WTC11 (cell line): Measurements from ENCODE around the gene PCP2. TPM values are rescaled to one million over a fixed set of nuclear protein-coding genes. Genes with fewer than 3 reads are reported as not detected.

Experiments used
- ATAC-seq: fragments of 200-7000 bp; cut with Tn5 transposase; 2 replicates; pipeline ENCODE4 v1.10.0; 2021; ENCODE audit warnings: mild to moderate bottlenecking, moderate library complexity
- CTCF ChIA-PET: fragments of 300-600 bp; sonication (Branson Sonifier 250); formaldehyde crosslinking; loops from one replicate; lab custom pipeline; 2021; ENCODE audit warnings: antibody characterized with exemption; lab: Charles Lee
- POLR2A ChIA-PET: fragments of 350-600 bp; sonication (Branson Sonifier 250); formaldehyde crosslinking; loops from one replicate; lab custom pipeline; 2021; ENCODE audit warnings: antibody characterized with exemption; lab: Charles Lee
- DNase-seq: peaks from one replicate; pipeline ENCODE4 v3.0.0; 2021; ENCODE audit warnings: low spot score
- H3K27ac Mint-ChIP-seq: 2 replicates; pipeline ENCODE4 v1.8.0; 2021; ENCODE audit warnings: mixed read lengths
- H3K27me3 Mint-ChIP-seq: 2 replicates; pipeline ENCODE4 v1.8.0; 2021; ENCODE audit warnings: low read depth, mild to moderate bottlenecking, moderate library complexity, mixed read lengths
- H3K36me3 Mint-ChIP-seq: 2 replicates; pipeline ENCODE4 v1.8.0; 2021; ENCODE audit warnings: mixed read lengths
- H3K4me1 Mint-ChIP-seq: 2 replicates; pipeline ENCODE4 v1.8.0; 2022; ENCODE audit warnings: mixed read lengths
- H3K4me3 Mint-ChIP-seq: 2 replicates; pipeline ENCODE4 v1.8.0; 2021; ENCODE audit warnings: mild to moderate bottlenecking, moderate library complexity, mixed read lengths
- H3K9me3 Mint-ChIP-seq: 2 replicates; pipeline ENCODE4 v1.8.0; 2021; ENCODE audit warnings: mixed read lengths
- MXD4 ChIP-seq: fragments of 250-450 bp; sonication (Bioruptor Pico); IDR thresholded peaks from 2 replicates; pipeline ENCODE4 v1.8.0; 2021; ENCODE audit warnings: mild to moderate bottlenecking, moderate library complexity, borderline replicate concordance
- NR2C2 ChIP-seq: sonication (generic); formaldehyde crosslinking; IDR thresholded peaks from 2 replicates; pipeline ENCODE4 v1.8.0; 2022; ENCODE audit warnings: mild to moderate bottlenecking, missing genetic modification reagents
- RORB ChIP-seq: fragments of 250-450 bp; sonication (Bioruptor Pico); IDR thresholded peaks from 2 replicates; pipeline ENCODE4 v1.9.0; 2021; ENCODE audit warnings: mild to moderate bottlenecking
- SMAD3 ChIP-seq: sonication (generic); formaldehyde crosslinking; IDR thresholded peaks from 2 replicates; pipeline ENCODE4 v1.8.0; 2022; ENCODE audit warnings: missing genetic modification reagents, mild to moderate bottlenecking, borderline replicate concordance
- SOX15 ChIP-seq: fragments of 250-450 bp; sonication (Bioruptor Pico); IDR thresholded peaks from 2 replicates; pipeline ENCODE4 v1.9.0; 2021; ENCODE audit warnings: mild to moderate bottlenecking
- total RNA-seq: library from RNA; stranded (reverse); gene quantifications from 3 replicates; pipeline ENCODE4 v1.2.3, GENCODE V29; 2021
- TF ChIP-seq, protein P1 (sequence below): sonication (generic); formaldehyde crosslinking; IDR thresholded peaks from 2 replicates; pipeline ENCODE4 v1.8.0; 2023; ENCODE audit warnings: missing genetic modification reagents
- TF ChIP-seq, protein P2 (sequence below): fragments of 250-450 bp; sonication (Bioruptor Pico); IDR thresholded peaks from 2 replicates; pipeline ENCODE4 v1.9.0; 2021; ENCODE audit warnings: mild to moderate bottlenecking, borderline replicate concordance
- TF ChIP-seq, protein P3 (sequence below): sonication (generic); formaldehyde crosslinking; IDR thresholded peaks from 2 replicates; pipeline ENCODE4 v1.8.1; 2022; ENCODE audit warnings: mild to moderate bottlenecking, moderate library complexity, missing genetic modification reagents
- TF ChIP-seq, protein P4 (sequence below): fragments of 250-450 bp; sonication (Bioruptor Pico); IDR thresholded peaks from 2 replicates; pipeline ENCODE4 v1.8.0; 2021; ENCODE audit warnings: mild to moderate bottlenecking
- TF ChIP-seq, protein P5 (sequence below): sonication (generic); formaldehyde crosslinking; IDR thresholded peaks from 2 replicates; pipeline ENCODE4 v1.8.1; 2023; ENCODE audit warnings: mild to moderate bottlenecking, missing genetic modification reagents, borderline replicate concordance
- TF ChIP-seq, protein P6 (sequence below): sonication (generic); formaldehyde crosslinking; IDR thresholded peaks from 2 replicates; pipeline ENCODE4 v1.8.0; 2022; ENCODE audit warnings: mild to moderate bottlenecking, missing genetic modification reagents

The PCP2 gene
- total RNA-seq, 1 experiment from 2014 or later = 0.48 TPM

GRCh38 chr19:7663706-7664105 lies 30.2 kb upstream of the PCP2 start (continued):
- TF ChIP-seq SMAD3 (CRISPR knock-in tag) = no peak
- TF ChIP-seq, protein P1, sequence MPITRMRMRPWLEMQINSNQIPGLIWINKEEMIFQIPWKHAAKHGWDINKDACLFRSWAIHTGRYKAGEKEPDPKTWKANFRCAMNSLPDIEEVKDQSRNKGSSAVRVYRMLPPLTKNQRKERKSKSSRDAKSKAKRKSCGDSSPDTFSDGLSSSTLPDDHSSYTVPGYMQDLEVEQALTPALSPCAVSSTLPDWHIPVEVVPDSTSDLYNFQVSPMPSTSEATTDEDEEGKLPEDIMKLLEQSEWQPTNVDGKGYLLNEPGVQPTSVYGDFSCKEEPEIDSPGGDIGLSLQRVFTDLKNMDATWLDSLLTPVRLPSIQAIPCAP = no peak
- TF ChIP-seq, protein P2, sequence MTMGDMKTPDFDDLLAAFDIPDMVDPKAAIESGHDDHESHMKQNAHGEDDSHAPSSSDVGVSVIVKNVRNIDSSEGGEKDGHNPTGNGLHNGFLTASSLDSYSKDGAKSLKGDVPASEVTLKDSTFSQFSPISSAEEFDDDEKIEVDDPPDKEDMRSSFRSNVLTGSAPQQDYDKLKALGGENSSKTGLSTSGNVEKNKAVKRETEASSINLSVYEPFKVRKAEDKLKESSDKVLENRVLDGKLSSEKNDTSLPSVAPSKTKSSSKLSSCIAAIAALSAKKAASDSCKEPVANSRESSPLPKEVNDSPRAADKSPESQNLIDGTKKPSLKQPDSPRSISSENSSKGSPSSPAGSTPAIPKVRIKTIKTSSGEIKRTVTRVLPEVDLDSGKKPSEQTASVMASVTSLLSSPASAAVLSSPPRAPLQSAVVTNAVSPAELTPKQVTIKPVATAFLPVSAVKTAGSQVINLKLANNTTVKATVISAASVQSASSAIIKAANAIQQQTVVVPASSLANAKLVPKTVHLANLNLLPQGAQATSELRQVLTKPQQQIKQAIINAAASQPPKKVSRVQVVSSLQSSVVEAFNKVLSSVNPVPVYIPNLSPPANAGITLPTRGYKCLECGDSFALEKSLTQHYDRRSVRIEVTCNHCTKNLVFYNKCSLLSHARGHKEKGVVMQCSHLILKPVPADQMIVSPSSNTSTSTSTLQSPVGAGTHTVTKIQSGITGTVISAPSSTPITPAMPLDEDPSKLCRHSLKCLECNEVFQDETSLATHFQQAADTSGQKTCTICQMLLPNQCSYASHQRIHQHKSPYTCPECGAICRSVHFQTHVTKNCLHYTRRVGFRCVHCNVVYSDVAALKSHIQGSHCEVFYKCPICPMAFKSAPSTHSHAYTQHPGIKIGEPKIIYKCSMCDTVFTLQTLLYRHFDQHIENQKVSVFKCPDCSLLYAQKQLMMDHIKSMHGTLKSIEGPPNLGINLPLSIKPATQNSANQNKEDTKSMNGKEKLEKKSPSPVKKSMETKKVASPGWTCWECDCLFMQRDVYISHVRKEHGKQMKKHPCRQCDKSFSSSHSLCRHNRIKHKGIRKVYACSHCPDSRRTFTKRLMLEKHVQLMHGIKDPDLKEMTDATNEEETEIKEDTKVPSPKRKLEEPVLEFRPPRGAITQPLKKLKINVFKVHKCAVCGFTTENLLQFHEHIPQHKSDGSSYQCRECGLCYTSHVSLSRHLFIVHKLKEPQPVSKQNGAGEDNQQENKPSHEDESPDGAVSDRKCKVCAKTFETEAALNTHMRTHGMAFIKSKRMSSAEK (CRISPR knock-in tag) = no peak

- Mint-ChIP-seq H3K27me3 (peaks cover 39% of the 10 kb centered on the region), H3K4me3 (no peak overlapping the region), H3K36me3 (no peaks in the 10 kb centered on the region), H3K4me1 (no peaks in the 10 kb centered on the region), H3K27ac (no peak overlapping the region), H3K9me3 (no peaks in the 10 kb centered on the region)
- no peak for DNase-seq
- ChIA-PET CTCF (interaction anchor here (0.8 kb wide), 1 partner anchor 94 kb away, joined by 3 read pairs; no protein-coding TSS in a partner anchor), POLR2A (no interaction called here)
- ATAC-seq = no peak
- TF ChIP-seq, protein P3, sequence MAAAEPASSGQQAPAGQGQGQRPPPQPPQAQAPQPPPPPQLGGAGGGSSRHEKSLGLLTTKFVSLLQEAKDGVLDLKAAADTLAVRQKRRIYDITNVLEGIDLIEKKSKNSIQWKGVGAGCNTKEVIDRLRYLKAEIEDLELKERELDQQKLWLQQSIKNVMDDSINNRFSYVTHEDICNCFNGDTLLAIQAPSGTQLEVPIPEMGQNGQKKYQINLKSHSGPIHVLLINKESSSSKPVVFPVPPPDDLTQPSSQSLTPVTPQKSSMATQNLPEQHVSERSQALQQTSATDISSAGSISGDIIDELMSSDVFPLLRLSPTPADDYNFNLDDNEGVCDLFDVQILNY (CRISPR knock-in tag) = no peak
- TF ChIP-seq, protein P4, sequence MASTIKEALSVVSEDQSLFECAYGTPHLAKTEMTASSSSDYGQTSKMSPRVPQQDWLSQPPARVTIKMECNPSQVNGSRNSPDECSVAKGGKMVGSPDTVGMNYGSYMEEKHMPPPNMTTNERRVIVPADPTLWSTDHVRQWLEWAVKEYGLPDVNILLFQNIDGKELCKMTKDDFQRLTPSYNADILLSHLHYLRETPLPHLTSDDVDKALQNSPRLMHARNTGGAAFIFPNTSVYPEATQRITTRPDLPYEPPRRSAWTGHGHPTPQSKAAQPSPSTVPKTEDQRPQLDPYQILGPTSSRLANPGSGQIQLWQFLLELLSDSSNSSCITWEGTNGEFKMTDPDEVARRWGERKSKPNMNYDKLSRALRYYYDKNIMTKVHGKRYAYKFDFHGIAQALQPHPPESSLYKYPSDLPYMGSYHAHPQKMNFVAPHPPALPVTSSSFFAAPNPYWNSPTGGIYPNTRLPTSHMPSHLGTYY (CRISPR knock-in tag) = no peak
- no peak for TF ChIP-seq SOX15
- TF ChIP-seq, protein P5, sequence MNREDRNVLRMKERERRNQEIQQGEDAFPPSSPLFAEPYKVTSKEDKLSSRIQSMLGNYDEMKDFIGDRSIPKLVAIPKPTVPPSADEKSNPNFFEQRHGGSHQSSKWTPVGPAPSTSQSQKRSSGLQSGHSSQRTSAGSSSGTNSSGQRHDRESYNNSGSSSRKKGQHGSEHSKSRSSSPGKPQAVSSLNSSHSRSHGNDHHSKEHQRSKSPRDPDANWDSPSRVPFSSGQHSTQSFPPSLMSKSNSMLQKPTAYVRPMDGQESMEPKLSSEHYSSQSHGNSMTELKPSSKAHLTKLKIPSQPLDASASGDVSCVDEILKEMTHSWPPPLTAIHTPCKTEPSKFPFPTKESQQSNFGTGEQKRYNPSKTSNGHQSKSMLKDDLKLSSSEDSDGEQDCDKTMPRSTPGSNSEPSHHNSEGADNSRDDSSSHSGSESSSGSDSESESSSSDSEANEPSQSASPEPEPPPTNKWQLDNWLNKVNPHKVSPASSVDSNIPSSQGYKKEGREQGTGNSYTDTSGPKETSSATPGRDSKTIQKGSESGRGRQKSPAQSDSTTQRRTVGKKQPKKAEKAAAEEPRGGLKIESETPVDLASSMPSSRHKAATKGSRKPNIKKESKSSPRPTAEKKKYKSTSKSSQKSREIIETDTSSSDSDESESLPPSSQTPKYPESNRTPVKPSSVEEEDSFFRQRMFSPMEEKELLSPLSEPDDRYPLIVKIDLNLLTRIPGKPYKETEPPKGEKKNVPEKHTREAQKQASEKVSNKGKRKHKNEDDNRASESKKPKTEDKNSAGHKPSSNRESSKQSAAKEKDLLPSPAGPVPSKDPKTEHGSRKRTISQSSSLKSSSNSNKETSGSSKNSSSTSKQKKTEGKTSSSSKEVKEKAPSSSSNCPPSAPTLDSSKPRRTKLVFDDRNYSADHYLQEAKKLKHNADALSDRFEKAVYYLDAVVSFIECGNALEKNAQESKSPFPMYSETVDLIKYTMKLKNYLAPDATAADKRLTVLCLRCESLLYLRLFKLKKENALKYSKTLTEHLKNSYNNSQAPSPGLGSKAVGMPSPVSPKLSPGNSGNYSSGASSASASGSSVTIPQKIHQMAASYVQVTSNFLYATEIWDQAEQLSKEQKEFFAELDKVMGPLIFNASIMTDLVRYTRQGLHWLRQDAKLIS = no peak
- TF ChIP-seq, protein P6, sequence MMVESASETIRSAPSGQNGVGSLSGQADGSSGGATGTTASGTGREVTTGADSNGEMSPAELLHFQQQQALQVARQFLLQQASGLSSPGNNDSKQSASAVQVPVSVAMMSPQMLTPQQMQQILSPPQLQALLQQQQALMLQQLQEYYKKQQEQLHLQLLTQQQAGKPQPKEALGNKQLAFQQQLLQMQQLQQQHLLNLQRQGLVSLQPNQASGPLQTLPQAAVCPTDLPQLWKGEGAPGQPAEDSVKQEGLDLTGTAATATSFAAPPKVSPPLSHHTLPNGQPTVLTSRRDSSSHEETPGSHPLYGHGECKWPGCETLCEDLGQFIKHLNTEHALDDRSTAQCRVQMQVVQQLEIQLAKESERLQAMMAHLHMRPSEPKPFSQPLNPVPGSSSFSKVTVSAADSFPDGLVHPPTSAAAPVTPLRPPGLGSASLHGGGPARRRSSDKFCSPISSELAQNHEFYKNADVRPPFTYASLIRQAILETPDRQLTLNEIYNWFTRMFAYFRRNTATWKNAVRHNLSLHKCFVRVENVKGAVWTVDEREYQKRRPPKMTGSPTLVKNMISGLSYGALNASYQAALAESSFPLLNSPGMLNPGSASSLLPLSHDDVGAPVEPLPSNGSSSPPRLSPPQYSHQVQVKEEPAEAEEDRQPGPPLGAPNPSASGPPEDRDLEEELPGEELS (CRISPR knock-in tag) = no peak
- TF ChIP-seq MXD4 (CRISPR knock-in tag) = no peak
- TF ChIP-seq NR2C2 (CRISPR knock-in tag) = no peak
- TF ChIP-seq RORB (CRISPR knock-in tag) = no peak
These were observed 29.1 kb upstream of the PCP2 start for GRCh38 chr19:7662657-7663056.
